Activated CD8-positive, alpha-beta T cell treated with anti-CD3 and anti-CD28 coated beads for 36 hours (primary cell): ENCODE measurements around the gene MAP1B. TPM values are rescaled to one million over a fixed set of nuclear protein-coding genes. Genes with fewer than 3 reads are reported as not detected.

Experiments used
- ATAC-seq: fragments of 200-7000 bp; cut with Tn5 transposase; one replicate; pipeline ENCODE4 v1.10.0; 2021; ENCODE audit warnings: mild to moderate bottlenecking, moderate library complexity
- CTCF ChIA-PET: fragments of 350-600 bp; sonication (Branson Sonifier 250); formaldehyde crosslinking; loops from one replicate; lab custom pipeline; 2021; ENCODE audit warnings: antibody characterized with exemption; lab: Charles Lee
- POLR2A ChIA-PET: fragments of 350-600 bp; sonication (Branson Sonifier 250); formaldehyde crosslinking; loops from one replicate; lab custom pipeline; 2021; ENCODE audit warnings: antibody characterized with exemption; lab: Charles Lee
- DNase-seq: peaks from one replicate; pipeline ENCODE4 v3.0.0-alpha.2; 2020
- H3K27ac Mint-ChIP-seq: one replicate; pipeline ENCODE4 v1.8.0; 2021; ENCODE audit warnings: mild to moderate bottlenecking, mixed read lengths
- H3K27me3 Mint-ChIP-seq: one replicate; pipeline ENCODE4 v1.8.0; 2021; ENCODE audit warnings: mixed read lengths
- H3K36me3 Mint-ChIP-seq: one replicate; pipeline ENCODE4 v1.8.0; 2021; ENCODE audit warnings: low read depth, mixed read lengths
- H3K4me1 Mint-ChIP-seq: one replicate; pipeline ENCODE4 v1.8.0; 2021; ENCODE audit warnings: low read depth, mixed read lengths
- H3K4me3 Mint-ChIP-seq: one replicate; pipeline ENCODE4 v1.8.0; 2021; ENCODE audit warnings: mild to moderate bottlenecking, moderate library complexity, mixed read lengths
- H3K9me3 Mint-ChIP-seq: one replicate; pipeline ENCODE4 v1.8.0; 2021; ENCODE audit warnings: mixed read lengths
- CTCF ChIP-seq: fragments of 200-600 bp; IDR thresholded peaks from one replicate; pipeline ENCODE4 v1.8.0; 2022; ENCODE audit warnings: antibody characterized with exemption, mild to moderate bottlenecking
- intact Hi-C: fragments of 100-400 bp; cut with micrococcal nuclease; formaldehyde crosslinking; loops from one replicate; pipeline ENCODE4 v1.10.0; 2022
- total RNA-seq, 2 experiments: library from RNA; stranded (reverse); gene quantifications; one replicate each; pipeline ENCODE4 v1.2.3, GENCODE V29; 2021

The MAP1B gene
- total RNA-seq, 2 experiments from 2014 or later = 0.09 to 0.25 TPM

DNA sequence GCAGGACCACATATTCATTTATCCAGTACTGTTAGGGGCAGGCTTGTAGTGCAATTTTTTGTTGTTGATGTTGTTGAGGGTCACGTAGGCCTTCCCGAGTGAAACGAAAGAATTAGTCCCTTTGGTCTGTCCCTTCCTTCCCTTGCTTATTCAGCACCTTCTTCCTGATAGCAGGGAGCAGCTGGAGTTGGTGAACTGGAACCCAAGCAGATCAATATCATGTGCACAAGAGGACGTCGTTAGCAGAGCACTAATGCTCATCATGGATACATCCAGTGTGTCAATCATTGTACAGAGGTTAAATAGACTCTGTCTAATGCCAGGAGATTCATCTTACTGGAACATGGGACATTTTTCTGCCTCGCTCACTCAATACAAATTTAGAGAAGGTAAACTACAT lies 33.0 kb upstream of the MAP1B start:
- Mint-ChIP-seq H3K36me3 (no peaks in the 10 kb centered on the region), H3K4me1 (no peaks in the 10 kb centered on the region), H3K4me3 (no peak overlapping the region), H3K27me3 (peaks cover 6% of the 10 kb centered on the region), H3K9me3 (no peaks in the 10 kb centered on the region), H3K27ac (no peak overlapping the region)
- CTCF ChIA-PET = no interaction called here
- no peak for DNase-seq
- POLR2A ChIA-PET = no interaction called here
- no peak for TF ChIP-seq CTCF
- intact Hi-C loops = no loop called here
- no peak for ATAC-seq

DNA sequence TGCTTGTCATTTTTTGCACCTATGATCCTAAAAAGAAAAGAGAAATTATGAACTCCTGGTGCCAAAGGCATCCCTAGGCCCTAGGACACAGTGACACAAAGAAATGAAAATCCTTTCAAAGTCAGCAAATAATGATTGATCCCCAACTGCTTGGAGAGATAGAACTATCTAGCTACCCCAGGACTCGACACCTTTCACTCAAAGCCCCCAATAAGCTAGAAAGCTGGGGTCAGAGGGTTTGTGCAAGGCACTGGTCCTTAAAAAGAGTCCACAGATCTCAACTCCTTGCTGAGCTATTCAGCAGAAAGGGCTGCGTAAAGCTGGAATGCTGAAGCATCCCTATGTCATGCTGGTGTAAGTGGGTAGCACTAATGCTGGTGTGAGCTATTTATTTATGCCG lies 31.8 kb upstream of the MAP1B start:
- intact Hi-C loops = no loop called here
- Mint-ChIP-seq H3K27me3 (peaks cover 12% of the 10 kb centered on the region), H3K36me3 (no peaks in the 10 kb centered on the region), H3K9me3 (no peaks in the 10 kb centered on the region), H3K4me3 (no peak overlapping the region), H3K4me1 (no peaks in the 10 kb centered on the region), H3K27ac (no peak overlapping the region)
- no peak for TF ChIP-seq CTCF
- no peak for ATAC-seq
- DNase-seq = no peak
- CTCF ChIA-PET = no interaction called here
- POLR2A ChIA-PET = interaction anchor here (0.6 kb wide), 1 partner anchor 14 kb away, joined by 3 read pairs; no protein-coding TSS in a partner anchor

DNA sequence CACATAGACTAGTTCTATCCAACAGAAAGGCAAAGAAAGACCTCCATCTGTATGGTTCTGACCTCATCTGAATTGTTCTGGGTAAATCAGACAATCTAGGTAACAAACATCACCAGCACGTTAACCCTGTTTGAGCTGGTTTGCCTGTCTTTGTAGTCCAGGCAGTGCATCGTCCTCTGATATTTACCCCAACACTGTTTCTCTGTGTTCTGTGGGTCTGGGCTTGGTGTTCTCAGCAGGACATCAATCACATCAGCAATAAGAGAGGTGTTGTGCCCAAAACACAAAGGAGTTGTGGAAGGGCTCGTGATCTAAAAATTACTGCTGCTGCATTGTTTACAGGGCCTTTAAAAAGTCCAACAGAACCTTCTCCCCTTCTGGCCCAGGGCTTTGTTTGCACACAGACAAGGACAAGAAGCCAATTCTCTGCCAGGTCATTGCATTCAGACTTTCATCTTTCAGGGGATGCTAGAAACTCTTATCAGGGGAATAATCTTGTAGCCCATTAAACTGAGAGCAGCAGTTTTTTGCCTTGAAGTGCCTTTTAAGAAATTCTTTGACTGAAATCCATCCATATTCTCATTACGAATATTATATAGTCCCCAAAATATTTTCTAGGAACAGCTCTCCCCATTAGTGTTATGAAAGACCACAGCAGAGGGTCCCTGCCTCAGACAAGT lies 30.5 kb upstream of the MAP1B start:
- ATAC-seq (no peak), DNase-seq (no peak)
- POLR2A ChIA-PET = no interaction called here
- Mint-ChIP-seq H3K9me3 (no peaks in the 10 kb centered on the region), H3K36me3 (no peaks in the 10 kb centered on the region), H3K4me1 (no peaks in the 10 kb centered on the region), H3K27ac (no peak overlapping the region), H3K4me3 (no peak overlapping the region), H3K27me3 (peaks cover 14% of the 10 kb centered on the region)
- intact Hi-C loops = no loop called here
- CTCF ChIA-PET = no interaction called here
- TF ChIP-seq CTCF = no peak

GRCh38 chr5:72077390-72077789 lies 29.9 kb upstream of the MAP1B start:
- Mint-ChIP-seq H3K27ac (no peak overlapping the region), H3K9me3 (no peaks in the 10 kb centered on the region)

GRCh38 chr5:72079288-72079687 lies 28.0 kb upstream of the MAP1B start:
- Mint-ChIP-seq H3K27ac (no peak overlapping the region), H3K4me3 (no peak overlapping the region), H3K36me3 (no peaks in the 10 kb centered on the region), H3K4me1 (no peaks in the 10 kb centered on the region), H3K27me3 (peaks cover 29% of the 10 kb centered on the region), H3K9me3 (no peaks in the 10 kb centered on the region)
- intact Hi-C loops = no loop called here
- CTCF ChIA-PET = no interaction called here
- TF ChIP-seq CTCF = no peak
- POLR2A ChIA-PET = no interaction called here
- no peak for DNase-seq
- ATAC-seq = no peak

More at GRCh38 chr5:72077390-72077789, 29.9 kb upstream of the MAP1B start:
- no peak for TF ChIP-seq CTCF
- ChIA-PET POLR2A (no interaction called here), CTCF (no interaction called here)
- no peak for DNase-seq
- Mint-ChIP-seq H3K27me3 (peaks cover 18% of the 10 kb centered on the region), H3K36me3 (no peaks in the 10 kb centered on the region), H3K4me1 (no peaks in the 10 kb centered on the region), H3K4me3 (no peak overlapping the region)
- ATAC-seq = no peak
- intact Hi-C loops = no loop called here
